ENCODE results near the gene ZIC1.

Gene ZIC1

GRCh38 chr3:147395899-147396711 is 13.1 kb upstream of the ZIC1 start:
- DNase-seq (ENCODE audit: low spot score) (no peak), FAIRE-seq (no peak)

DNA sequence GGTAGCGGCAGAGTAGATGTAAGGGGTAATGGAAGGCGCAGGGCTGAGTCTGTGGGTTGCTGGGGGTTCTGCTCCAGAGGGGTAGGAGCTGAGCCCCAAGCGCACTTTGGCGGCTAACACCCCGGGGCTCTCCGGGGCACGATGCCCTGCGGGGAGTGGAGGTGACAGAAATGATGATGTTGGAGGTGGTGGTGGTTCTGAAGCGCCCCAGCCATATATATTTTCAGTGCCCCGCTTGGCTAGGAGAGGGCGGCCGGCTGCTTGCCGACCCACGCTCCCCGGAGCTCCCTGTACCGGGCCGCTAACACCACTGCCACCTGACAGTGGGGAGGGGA is 12.5 kb upstream of the ZIC1 start:
- DNase-seq (ENCODE audit: low spot score), result no peak
- FAIRE-seq, result no peak

DNA sequence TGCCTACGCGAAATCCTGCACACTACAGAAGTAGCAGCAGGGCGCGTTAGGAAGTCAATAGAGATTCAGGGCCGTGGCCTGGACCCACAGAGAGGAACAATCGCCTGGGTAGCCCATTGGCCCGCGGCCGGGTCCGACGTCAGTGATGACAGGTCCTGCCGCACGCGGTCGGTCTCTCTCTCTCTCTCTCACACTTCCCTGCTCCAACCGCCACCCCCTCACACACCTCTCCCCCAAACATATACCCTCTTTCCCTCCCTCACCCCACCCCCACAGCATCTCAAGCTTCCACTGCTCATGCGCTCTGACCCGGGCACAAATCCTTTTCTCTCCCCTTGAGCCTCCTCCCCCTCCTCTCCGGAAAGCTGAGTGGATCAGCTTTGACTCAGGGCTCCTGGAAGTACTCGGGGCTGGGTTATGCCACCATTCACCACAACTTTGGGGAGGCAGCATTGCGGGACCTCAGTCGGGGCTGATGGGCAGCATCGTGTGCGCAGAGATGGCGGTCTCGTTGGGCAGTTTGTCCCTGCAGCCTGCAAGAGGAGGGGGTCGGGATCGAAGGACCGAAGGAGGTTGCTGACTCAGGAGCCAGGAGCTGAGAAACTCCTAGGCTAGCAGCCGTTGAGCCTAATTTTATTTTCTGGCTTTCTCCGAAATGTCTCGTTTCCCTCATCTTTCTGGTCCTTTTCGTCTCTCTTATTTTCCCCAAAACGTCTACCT is 11.8 kb upstream of the ZIC1 start:
- FAIRE-seq (no peak), DNase-seq (ENCODE audit: low spot score) (no peak)

- FAIRE-seq, result no peak
- DNase-seq (ENCODE audit: low spot score), result no peak
Measured at GRCh38 chr3:147397875-147398812, 11.0 kb upstream of the ZIC1 start.

GRCh38 chr3:147398813-147399534 is 10.2 kb upstream of the ZIC1 start:
- FAIRE-seq (no peak), DNase-seq (ENCODE audit: low spot score) (no peak)

GRCh38 chr3:147400111-147400510 is 9.1 kb upstream of the ZIC1 start:
- DNase-seq (ENCODE audit: low spot score) (no peak), FAIRE-seq (no peak)

DNA sequence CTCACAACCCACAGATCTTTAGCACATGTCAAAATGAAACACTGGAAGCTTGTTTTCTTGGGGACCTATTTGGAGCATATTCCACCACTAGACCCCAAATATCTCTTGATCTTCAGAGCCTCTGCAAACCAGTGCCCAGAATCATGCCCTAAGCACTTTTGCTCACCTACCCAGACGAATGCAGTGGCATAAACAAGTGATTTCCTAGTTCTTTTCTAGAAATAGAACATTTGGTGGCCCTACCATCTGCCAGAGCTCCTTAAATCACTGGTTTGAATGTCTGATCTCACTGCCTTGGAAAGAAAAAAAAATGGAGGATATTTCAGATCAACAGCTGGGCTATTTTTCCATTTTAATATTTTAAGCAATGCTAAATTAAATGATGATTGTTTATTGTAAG is 8.2 kb upstream of the ZIC1 start:
- DNase-seq (ENCODE audit: low spot score) (no peak), FAIRE-seq (no peak)

GRCh38 chr3:147401421-147401820 is 7.7 kb upstream of the ZIC1 start:
- FAIRE-seq, result no peak

DNA sequence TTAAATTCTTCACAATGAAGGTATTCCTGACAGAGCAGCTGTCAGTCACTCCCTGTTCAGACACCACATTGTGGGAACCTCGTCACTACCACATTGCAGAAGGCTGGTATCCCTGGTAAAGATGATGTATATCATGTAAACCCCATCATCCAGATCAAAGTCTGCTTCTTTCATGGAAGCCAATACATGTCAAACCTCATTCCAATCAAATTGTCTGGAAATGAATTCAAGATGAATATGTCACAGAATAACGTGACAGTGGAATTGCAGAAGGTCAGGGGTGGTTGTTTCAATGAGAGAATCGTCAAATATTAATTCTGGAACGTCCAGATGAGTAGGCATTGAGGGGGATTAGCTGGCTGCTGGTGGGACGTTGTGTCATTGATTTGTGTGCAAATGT is 7.0 kb upstream of the ZIC1 start:
- FAIRE-seq (no peak), DNase-seq (ENCODE audit: low spot score) (no peak)

More at GRCh38 chr3:147401421-147401820, 7.7 kb upstream of the ZIC1 start:
- DNase-seq (ENCODE audit: low spot score), result no peak

- FAIRE-seq (no peak), DNase-seq (ENCODE audit: low spot score) (no peak)
Measured at GRCh38 chr3:147403511-147403910, 5.7 kb upstream of the ZIC1 start.

DNA sequence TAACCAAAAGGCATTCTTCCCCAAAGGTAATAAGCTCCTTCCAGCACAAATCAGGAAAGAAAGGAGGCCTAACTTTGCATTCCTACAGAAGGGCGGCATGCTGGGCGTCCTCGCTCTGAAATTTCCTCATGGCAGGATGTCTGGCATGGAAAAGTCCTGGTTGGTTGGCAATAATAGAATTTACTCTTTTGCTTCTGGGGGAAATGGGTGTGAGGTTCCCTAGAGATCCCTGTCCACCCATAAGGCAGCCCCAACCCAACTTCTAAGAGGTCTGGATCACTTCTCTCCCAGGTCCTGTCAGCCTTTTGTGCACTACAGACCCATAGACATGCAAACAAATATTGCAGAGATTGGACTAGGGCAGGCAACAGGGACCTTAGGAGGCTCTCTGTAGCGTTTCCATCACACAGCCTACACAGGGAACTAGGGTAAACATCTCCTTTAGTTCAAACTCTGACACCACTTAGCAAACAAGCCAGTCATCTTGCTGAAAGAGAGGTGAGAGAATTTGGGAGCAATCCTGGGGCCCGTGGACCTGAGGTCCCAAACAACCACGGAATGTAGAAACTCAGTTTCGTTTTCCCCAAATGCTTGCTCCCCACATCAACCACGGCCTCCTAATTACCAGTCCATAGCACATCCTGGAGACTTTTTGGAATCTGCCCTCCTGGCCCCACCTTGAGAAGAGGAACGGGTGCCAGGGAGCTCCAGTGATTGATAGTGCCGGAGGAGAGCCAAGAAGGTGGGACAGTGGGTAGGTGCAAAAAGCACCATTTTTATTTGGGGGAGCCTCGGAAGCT is 5.0 kb upstream of the ZIC1 start:
- FAIRE-seq (no peak), DNase-seq (ENCODE audit: low spot score) (no peak)

DNA sequence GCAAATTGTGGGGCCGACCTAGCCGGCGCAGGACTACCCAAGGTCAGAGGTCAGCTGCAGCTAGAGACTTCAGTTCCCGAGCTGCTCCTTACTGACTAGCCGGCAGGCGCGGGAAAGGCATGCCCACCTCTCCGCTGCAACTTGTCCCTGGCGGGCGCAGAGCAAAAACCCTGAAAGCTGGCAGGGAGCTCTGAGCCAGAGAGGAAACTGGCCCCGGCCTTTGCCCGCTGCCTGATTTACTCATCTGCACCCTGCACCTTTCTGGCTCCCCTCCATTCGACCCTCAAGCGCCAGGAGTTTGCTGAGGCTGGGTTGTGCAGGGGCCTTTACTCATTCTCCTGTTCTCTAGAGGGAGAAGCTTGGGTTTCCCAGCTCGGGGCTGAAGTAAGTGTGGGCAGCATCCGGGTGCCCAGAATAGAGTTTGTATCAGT is 4.3 kb upstream of the ZIC1 start:
- no peak for FAIRE-seq
- DNase-seq (ENCODE audit: low spot score), result no peak

- DNase-seq (ENCODE audit: low spot score) (no peak), FAIRE-seq (no peak)
Measured at GRCh38 chr3:147405231-147406027, 3.7 kb upstream of the ZIC1 start.

DNA sequence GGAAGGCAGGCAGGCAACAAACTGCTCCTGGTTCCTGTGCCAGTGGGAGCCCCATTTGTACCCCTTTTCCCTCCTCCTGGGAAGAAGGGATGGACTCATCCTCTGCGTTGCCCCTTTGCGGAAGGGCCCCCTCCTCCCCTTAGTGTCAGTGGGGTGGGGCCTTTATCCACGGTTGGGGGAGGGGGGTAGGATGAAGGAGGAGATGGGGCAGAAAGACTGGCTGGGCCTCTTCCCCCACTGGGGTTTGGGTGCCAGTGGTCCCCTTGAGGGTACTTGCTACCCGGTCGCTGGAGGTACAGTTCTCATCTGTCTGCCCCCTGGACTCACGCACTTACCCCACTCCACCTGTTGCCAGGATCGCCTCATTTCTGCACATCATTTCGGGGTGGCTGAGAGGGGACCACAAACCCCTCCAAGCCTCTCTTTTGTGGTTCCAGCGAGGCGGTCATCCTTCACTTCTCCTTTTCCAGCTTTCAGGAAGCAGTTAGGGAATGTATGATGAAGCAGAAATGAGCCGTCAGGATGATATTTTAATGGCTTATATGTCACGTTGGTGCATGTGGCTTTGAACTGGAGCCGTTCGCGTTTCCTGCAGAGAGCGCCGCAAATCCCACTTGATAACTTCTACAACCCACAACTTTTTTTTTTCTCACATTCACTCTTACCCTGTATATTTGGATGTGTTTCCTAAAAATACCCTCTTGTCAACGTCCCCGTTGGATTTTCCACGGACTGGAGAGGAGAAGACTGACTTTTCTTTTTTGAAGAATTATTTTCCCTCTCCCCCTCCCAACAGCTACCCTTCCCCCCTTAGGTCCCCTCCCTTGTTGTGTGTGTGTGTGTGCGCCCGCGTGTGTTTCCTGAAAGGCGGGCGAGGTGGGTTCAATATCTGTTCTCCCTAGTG is 2.9 kb upstream of the ZIC1 start, which contains the start of gene ZIC4:
TSS of gene ZIC4 (minus strand) at position 516 of the 904 bp plus-strand sequence. CDS start 3,746 bp downstream, outside the sequence.
- FAIRE-seq, result no peak
- no peak for DNase-seq (ENCODE audit: low spot score)

DNA sequence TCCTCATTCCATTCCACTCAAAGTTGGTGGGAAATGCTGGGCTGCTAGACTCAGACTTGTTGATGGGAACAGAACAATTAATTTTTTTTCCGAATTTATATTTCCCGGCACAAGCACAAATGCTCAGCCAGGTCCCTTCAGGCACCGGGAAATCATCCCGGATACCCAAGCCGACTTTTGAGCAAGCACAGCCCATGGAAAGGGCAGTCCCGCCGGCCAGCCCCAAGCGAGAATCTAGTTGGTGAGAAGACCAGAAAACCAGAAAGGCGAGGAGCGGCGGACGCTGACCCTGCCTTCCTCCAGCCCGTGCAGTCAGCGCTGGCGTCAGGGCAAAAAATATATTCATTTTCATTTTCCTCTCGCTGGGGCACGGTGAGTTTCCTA is 2.1 kb upstream of the ZIC1 start:
- FAIRE-seq (no peak), DNase-seq (ENCODE audit: low spot score) (no peak)

- no peak for DNase-seq (ENCODE audit: low spot score)
- FAIRE-seq, result no peak
Measured at GRCh38 chr3:147407498-147408187, 1.5 kb upstream of the ZIC1 start.

DNA sequence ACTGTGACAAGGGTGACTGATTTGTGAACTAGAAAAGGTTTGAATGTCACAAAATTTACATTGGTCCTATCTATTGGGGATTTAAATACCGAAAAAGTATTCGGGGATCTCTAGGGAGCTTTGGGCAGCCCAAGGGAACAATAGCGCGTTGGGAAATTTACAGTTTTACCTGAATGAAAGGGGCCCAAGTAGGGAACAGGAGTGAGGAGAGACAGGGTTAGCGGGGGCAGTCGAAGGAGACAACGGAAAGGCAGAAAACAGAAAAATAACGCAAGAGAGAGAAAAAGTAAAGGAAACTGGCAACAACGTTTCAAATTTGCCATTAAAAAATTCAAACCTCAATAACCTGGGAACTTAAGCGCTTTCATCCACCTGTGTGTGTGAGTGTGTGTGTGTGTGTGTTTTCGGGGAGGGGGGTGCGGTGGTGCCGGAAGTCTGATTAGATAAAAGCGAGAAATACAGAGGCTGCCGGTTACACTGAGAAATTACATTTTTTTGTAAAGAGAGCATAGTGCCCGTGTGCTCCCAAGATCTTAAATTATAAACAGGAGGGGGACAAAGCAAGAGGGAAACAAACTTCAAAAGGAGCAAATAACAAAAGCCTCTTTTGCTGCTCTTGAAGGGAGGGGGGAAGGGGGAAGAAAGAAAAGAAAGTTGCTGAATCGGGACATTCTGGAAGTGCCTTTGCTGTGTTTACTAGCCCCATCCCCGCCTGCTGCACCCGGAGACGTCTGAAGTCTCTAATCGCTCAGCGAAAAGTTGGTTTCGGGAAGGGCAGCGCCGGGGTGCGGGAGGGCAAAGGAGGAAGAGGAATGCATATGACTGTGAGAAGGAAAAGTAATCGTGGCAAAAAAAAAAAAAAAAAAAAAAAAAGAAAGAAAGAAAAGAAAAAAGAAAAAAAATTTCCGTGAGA is 721 bp upstream of the ZIC1 start:
- DNase-seq (ENCODE audit: low spot score) (no peak), FAIRE-seq (no peak)
